Smooth muscle cell (in vitro differentiated cells): ENCODE measurements around the gene NKX1-2. TPM values are rescaled to one million over a fixed set of nuclear protein-coding genes. Genes with fewer than 3 reads are reported as not detected.

Experiments used
- DNase-seq: peaks from one replicate; lab custom pipeline; 2025; ENCODE audit not compliant: unreplicated experiment; lab: John Stamatoyannopoulos, UW
- H2AFZ ChIP-seq: fragments of 200-600 bp; sonication (generic); 2 replicates; pipeline ENCODE4 v1.6.0; 2016; ENCODE audit warnings: antibody characterized with exemption, low read depth, mild to moderate bottlenecking
- H3F3A ChIP-seq: fragments of 200-600 bp; sonication (generic); 2 replicates; pipeline ENCODE4 v1.6.0; 2017; ENCODE audit warnings: antibody characterized with exemption, low read depth
- H3K27ac ChIP-seq: fragments of 200-600 bp; sonication (generic); 2 replicates; pipeline ENCODE4 v1.5.1; 2016; ENCODE audit warnings: low read depth, mild to moderate bottlenecking
- H3K27me3 ChIP-seq: fragments of 200-600 bp; sonication (generic); 2 replicates; pipeline ENCODE4 v1.6.1; 2016; ENCODE audit warnings: low read depth, mild to moderate bottlenecking
- H3K36me3 ChIP-seq: fragments of 200-600 bp; sonication (generic); 2 replicates; pipeline ENCODE4 v1.5.1; 2016; ENCODE audit warnings: low read depth
- H3K4me1 ChIP-seq: fragments of 200-600 bp; sonication (generic); 2 replicates; pipeline ENCODE4 v1.5.1; 2016; ENCODE audit warnings: low read depth
- H3K4me2 ChIP-seq: fragments of 200-600 bp; sonication (generic); 2 replicates; pipeline ENCODE4 v1.6.0; 2016; ENCODE audit warnings: mild to moderate bottlenecking
- H3K4me3 ChIP-seq: fragments of 200-600 bp; sonication (generic); 2 replicates; pipeline ENCODE4 v1.5.1; 2016; ENCODE audit warnings: mild to moderate bottlenecking
- H3K79me2 ChIP-seq: fragments of 200-600 bp; sonication (generic); 2 replicates; pipeline ENCODE4 v1.6.0; 2016; ENCODE audit warnings: low read depth, mild to moderate bottlenecking
- H3K9ac ChIP-seq: fragments of 200-600 bp; sonication (generic); 2 replicates; pipeline ENCODE4 v1.6.0; 2016; ENCODE audit warnings: low read depth
- H3K9me3 ChIP-seq: fragments of 200-600 bp; sonication (generic); replicated peaks from 2 replicates; pipeline ENCODE4 v1.5.1; 2016; ENCODE audit warnings: low read depth
- H4K20me1 ChIP-seq: fragments of 200-600 bp; sonication (generic); 2 replicates; pipeline ENCODE4 v1.6.0; 2016; ENCODE audit warnings: low read depth
- WGBS: methylation state at CpG from one replicate; pipeline ENCODE4 v1.1.7; 2016; ENCODE audit warnings: low lambda C conversion rate; 5-methylcytosine and 5-hydroxymethylcytosine counted together
- polyA plus RNA-seq: library from polyadenylated mRNA; unstranded; fragments of >200 nt; fragmentation: Nextera tagmentation; extraction: Ambion mirVana; gene quantifications from 2 replicates; pipeline ENCODE4 v1.2.1, GENCODE V29; 2016
- total RNA-seq: library from RNA; depleted of rRNA; stranded (reverse); fragments of >200 nt; gene quantifications from 2 replicates; pipeline ENCODE4 v1.2.3, GENCODE V29; 2014
- TF ChIP-seq, protein P1 (sequence below): fragments of 200-600 bp; sonication (generic); IDR thresholded peaks from 2 replicates; pipeline ENCODE4 v1.5.1; 2017; ENCODE audit warnings: borderline replicate concordance, mild to moderate bottlenecking, antibody characterized with exemption; ENCODE audit not compliant: insufficient read depth, poor library complexity, severe bottlenecking

Gene NKX1-2
- total and polyA plus RNA-seq, 2 experiments from 2014 or later: not detected

DNA sequence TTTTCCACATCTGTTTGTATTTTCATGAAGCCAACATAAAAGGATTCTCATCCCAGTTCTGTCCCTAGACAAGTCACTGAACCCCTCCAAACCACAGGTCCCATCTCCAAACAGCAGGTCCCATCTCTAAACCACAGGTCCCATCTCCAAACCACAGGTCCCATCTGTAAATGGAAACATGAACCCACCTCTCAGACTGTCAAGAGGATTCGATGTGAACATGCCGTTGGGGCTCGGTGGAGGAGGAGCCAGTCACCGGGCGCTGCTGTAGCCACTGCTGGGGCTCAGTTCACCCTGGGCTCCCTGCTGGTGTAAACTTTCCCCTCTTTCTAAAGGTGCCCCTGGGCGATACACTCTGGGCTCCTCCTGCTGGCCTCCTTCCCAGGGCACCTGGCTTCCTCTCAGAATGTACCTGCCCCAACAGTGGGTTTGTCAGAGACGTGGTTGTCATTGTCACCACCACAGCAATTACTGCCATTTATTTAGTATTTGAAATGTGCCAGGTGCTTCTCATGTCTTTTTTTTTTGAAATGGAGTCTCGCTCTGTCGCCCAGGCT lies 24.8 kb upstream of the NKX1-2 start:
- Histone ChIP-seq H2AFZ (no peak overlapping the region), H3K4me2 (no peak overlapping the region), H3K36me3 (no peaks in the 10 kb centered on the region), H4K20me1 (peaks cover 5% of the 10 kb centered on the region), H3K9me3 (no peaks in the 10 kb centered on the region), H3K4me1 (peaks cover 9% of the 10 kb centered on the region), H3K4me3 (no peak overlapping the region), H3K79me2 (no peaks in the 10 kb centered on the region), H3F3A (no peaks in the 10 kb centered on the region), H3K9ac (no peak overlapping the region), H3K27ac (no peak overlapping the region), H3K27me3 (no peaks in the 10 kb centered on the region)
- no peak for DNase-seq
- WGBS: 89% methylated on average over 7 of the region's 9 CpGs
- TF ChIP-seq, protein P1, sequence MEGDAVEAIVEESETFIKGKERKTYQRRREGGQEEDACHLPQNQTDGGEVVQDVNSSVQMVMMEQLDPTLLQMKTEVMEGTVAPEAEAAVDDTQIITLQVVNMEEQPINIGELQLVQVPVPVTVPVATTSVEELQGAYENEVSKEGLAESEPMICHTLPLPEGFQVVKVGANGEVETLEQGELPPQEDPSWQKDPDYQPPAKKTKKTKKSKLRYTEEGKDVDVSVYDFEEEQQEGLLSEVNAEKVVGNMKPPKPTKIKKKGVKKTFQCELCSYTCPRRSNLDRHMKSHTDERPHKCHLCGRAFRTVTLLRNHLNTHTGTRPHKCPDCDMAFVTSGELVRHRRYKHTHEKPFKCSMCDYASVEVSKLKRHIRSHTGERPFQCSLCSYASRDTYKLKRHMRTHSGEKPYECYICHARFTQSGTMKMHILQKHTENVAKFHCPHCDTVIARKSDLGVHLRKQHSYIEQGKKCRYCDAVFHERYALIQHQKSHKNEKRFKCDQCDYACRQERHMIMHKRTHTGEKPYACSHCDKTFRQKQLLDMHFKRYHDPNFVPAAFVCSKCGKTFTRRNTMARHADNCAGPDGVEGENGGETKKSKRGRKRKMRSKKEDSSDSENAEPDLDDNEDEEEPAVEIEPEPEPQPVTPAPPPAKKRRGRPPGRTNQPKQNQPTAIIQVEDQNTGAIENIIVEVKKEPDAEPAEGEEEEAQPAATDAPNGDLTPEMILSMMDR: no peak

DNA sequence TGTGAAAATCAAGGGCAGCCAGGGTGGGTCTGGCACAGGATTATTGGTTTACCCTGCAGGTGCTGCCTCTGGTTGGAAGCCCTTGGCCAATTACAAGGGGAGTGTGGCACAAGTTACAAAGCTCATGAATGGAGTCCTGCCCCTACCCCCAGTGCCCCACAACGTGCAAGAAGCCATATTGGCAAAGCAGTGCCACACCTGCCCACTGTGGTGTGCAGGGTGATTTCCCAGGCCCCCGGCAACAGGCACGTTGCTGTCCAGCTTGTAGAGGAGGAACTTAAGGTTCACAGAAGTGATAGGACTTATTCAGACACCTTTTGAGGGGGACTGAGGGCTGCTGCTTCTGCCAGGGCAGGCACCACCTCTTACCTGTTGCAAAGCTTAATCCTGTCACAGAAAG lies 23.2 kb upstream of the NKX1-2 start:
- no peaks in the 10 kb centered on the region for H3F3A ChIP-seq
- no peak overlapping the region for H3K9ac ChIP-seq
- no peak for DNase-seq
- H4K20me1 ChIP-seq: peaks cover 5% of the 10 kb centered on the region
- TF ChIP-seq, protein P1: no peak
- no peak overlapping the region for H3K4me2 ChIP-seq
- H3K4me1 ChIP-seq: peaks cover 9% of the 10 kb centered on the region
- H3K27me3 ChIP-seq: no peaks in the 10 kb centered on the region
- WGBS: 90% methylated on average over 3 of the region's 3 CpGs
- no peaks in the 10 kb centered on the region for H3K36me3 ChIP-seq
- no peaks in the 10 kb centered on the region for H3K79me2 ChIP-seq
- no peak overlapping the region for H3K27ac ChIP-seq
- H3K4me3 ChIP-seq: no peak overlapping the region
- H2AFZ ChIP-seq: no peak overlapping the region
- no peaks in the 10 kb centered on the region for H3K9me3 ChIP-seq

DNA sequence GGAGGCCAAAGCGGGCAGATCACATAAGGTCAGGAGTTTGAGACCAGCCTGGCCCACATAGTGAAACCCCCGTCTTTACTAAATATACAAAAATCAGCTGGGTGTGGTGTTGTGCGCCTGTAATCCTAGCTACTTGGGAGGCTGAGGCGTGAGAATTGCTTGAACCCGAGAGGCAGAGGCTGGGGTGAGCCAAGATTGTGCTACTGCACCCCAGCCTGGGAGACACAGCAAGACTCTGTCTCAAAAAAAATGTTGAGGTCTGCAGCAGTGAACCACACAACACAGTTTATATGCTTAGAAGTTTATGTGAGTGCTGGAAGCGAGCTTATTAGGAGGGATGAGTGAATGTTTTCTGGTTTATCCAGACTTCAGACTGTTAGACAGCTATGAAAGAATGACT lies 22.2 kb upstream of the NKX1-2 start:
- Histone ChIP-seq H3K4me1 (peaks cover 5% of the 10 kb centered on the region), H2AFZ (no peak overlapping the region), H3K4me3 (no peak overlapping the region), H3K9me3 (no peaks in the 10 kb centered on the region), H3K9ac (no peak overlapping the region), H3K27ac (no peak overlapping the region), H3K27me3 (no peaks in the 10 kb centered on the region), H3K36me3 (no peaks in the 10 kb centered on the region), H4K20me1 (peaks cover 5% of the 10 kb centered on the region), H3K4me2 (no peak overlapping the region), H3K79me2 (no peaks in the 10 kb centered on the region), H3F3A (no peaks in the 10 kb centered on the region)
- no peak for DNase-seq
- 84% methylated on average over 6 of the region's 6 CpGs for WGBS
- TF ChIP-seq, protein P1: no peak
